ENCODE results near the gene CENPP. TPM values are rescaled to one million over a fixed set of nuclear protein-coding genes. Genes with fewer than 3 reads are reported as not detected.

CENPP gene
- total RNA-seq, 4 donors from 2014 or later, result 0.98 to 7.9 (median 5.4) TPM

GRCh38 chr9:92669527-92669889, 343.8 kb downstream of the CENPP start:
- TF ChIP-seq, protein P1, sequence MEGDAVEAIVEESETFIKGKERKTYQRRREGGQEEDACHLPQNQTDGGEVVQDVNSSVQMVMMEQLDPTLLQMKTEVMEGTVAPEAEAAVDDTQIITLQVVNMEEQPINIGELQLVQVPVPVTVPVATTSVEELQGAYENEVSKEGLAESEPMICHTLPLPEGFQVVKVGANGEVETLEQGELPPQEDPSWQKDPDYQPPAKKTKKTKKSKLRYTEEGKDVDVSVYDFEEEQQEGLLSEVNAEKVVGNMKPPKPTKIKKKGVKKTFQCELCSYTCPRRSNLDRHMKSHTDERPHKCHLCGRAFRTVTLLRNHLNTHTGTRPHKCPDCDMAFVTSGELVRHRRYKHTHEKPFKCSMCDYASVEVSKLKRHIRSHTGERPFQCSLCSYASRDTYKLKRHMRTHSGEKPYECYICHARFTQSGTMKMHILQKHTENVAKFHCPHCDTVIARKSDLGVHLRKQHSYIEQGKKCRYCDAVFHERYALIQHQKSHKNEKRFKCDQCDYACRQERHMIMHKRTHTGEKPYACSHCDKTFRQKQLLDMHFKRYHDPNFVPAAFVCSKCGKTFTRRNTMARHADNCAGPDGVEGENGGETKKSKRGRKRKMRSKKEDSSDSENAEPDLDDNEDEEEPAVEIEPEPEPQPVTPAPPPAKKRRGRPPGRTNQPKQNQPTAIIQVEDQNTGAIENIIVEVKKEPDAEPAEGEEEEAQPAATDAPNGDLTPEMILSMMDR (IDR thresholded peaks at IDR 0.05; ENCODE audit: low read depth), result no peak

Small RNA genes lying within 50 kb of the gene (small RNA-seq; reads per million reads assigned to genes)
- gene AL157827.1 (not detected), gene MIR3651 (not detected), gene MIR4670 (not detected), gene SNORA84 (3.4 reads per million, percentile 64 among the genes with 10 or more reads in this experiment)

Other genes with a start within 250 kb of the CENPP start
- gene SPTLC1, start 210.5 kb upstream of the CENPP start, total RNA-seq, result 100 to 1,000 TPM in 1 of 4 donors, 10 to 100 TPM in 3; 72.9 to 102 (median 89.7) TPM
- 100 to 1,000 TPM in 1 of 4 donors, 10 to 100 TPM in 3; 55.9 to 105 (median 61.2) TPM for gene IARS1, start 32.3 kb upstream of the CENPP start, total RNA-seq
- gene NOL8, start 603 bp upstream of the CENPP start, total RNA-seq, result 10 to 100 TPM; 38.4 to 46.3 (median 44.7) TPM
- gene OGN, start 78.6 kb downstream of the CENPP start, total RNA-seq, result 10 to 100 TPM in 2 of 4 donors, 1 to 10 TPM in 2; 1.3 to 25.8 (median 13.3) TPM
- 10 to 100 TPM in 3 of 4 donors, 1 to 10 TPM in 1; 5.1 to 35.0 (median 23.0) TPM for gene OMD, start 98.5 kb downstream of the CENPP start, total RNA-seq
- gene ASPN, start 156.6 kb downstream of the CENPP start, total RNA-seq, result 10 to 100 TPM in 2 of 4 donors, 1 to 10 TPM in 2; 6.6 to 18.4 (median 9.8) TPM
- 100 to 1,000 TPM in 1 of 4 donors, 10 to 100 TPM in 3; 57.8 to 131 (median 71.2) TPM for gene ECM2, start 210.0 kb downstream of the CENPP start, total RNA-seq